GM21526 (cell line): ENCODE results near the gene CDC14A.

Source experiments
- ATAC-seq: cut with Tn5 transposase; IDR thresholded peaks from one replicate; pipeline ENCODE4 v1.9.1; 2021; ENCODE audit warnings: moderate library complexity; ENCODE audit not compliant: unreplicated experiment, low FRiP score

The CDC14A gene

GRCh38 chr1:100565937-100566699, 213.8 kb downstream of the CDC14A start:
- ATAC-seq = no peak

DNA sequence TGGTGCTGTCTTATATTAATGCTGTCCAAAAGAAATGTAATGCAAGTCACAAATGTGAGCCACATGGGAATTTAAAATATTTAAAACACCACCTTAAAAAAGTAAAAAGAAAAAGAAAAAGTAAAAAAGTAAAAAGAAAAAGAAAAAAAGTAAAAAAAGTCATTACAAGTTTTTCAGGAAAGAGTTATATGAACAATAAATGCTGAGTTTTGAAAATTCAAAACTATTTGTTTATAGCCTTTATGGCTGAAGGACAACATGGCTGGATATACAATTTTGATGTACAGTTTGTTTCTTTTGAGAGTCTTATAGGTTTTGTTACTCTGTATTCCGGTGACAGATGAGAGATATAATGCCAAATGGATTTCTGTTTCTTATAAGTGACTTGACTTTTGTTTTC, 214.8 kb downstream of the CDC14A start:
- no peak for ATAC-seq
